ENCODE measurements around the gene KCNJ4.

The KCNJ4 gene

DNA sequence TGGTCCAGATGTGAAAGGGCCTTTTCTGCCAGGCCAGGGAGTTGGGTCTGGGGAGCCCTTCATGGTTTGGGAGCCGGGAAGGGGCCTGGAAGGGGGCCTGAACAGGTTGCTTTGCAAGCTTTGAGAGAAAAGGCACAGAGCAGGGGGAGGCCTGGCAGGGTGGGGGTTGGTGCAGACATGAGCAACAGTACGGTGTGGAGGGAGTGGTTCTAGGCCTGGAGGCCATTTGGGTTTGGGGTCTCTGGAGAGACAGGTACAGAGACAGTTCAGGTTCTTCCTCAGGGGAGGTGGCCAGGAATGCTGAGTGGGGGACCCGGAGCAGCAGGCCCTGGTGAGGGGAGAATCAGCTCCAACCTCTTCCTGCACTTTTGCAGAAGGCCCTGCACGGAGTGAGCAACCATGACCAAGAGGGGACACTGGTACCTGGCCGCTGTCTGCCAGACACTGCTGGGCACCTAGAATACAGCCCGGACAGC lies 14.3 kb upstream of the KCNJ4 start:
- no peak for DNase-seq

DNA sequence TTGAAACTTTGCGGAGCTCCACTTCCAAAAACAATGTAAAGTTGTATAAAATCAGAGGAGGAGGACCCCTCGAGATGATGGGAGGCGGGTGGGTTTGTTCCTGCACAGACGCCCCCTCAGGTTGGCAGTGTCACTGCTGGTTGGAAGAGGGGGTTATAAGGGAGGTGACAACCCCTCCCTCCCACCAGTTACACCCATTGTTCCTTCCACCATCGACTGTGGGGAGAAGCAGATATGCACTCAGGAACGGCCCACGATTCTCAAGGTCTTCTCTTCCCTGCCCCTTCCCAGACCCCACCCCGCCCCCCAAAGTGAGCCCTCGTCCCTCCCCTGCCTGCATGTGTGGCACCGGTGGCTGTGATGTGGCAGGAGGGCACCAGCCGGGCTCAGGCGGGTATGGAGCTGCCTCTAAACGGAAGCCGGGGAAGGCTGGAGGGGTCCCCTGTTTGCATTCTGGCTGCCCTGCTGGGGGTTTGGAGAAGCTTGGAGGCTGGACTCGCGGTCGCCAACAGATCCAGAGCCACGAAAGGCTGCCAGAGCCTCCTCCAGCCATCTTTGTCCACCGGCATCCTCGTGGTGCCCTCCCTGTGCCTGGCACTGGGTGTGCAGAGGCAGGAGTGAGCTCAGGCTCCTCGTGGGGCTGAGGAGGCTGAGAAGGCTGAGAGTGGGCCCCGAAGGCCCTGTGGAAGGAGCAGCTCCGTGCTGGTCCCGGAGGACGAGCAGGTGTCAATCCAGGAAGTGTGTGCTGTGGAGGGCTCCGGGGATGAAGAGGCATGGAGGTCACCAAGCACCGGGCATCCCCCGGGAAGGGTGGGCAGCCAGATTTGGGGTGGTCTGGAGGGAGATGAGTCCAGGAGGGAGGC lies 13.7 kb upstream of the KCNJ4 start:
- DNase-seq = no peak

DNA sequence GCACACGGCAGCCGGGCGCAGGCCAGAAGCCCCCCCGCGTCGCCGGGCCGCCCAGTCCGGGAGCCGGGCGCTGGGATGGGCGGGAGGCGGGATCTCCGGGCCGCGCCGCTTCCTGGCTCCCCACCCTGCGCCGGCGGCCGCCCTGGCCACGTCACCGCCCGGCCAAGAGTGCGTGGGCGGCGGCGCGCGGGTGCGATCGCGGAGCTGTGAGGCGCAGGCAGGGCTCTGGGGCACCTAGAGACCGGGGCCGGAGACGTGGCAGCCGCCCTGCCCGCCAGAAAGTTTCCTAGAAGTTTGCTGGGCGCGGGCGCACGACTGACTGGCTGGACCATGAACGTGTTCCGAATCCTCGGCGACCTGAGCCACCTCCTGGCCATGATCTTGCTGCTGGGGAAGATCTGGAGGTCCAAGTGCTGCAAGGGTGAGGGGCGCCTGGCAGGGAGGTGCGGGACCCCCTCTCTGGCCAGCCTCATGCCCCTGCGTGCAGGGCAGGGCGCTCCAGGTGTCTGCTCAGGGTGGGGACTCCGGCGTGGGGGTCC lies 13.0 kb upstream of the KCNJ4 start, which contains the start of gene KDELR3:
Gene KDELR3, plus strand, starts transcription at position 193 of the 539 bp plus-strand sequence. Its CDS starts 138 bp downstream, at position 331.
- no peak for DNase-seq

DNA sequence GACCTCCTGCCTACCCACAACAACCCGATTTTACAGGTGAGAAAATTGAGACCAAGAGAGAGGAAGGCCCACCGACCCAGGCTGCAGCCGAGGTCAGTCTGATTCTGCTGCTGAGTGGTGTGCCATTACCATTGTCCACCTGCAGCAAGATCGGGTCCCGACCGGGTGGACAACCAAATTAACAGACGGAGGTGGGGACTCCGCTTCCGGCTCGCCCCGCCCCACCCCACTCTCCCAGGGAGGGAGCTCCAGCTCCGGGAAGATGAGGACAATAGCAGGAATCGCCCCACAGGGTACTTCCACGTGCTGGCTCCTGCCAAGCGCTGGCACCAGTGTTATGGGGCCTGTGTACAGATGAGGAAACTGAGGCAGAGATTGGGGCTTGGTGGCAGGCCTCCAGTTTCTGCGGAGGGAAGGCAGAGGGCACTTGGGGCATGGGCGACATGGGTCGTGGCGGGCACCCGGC lies 12.5 kb upstream of the KCNJ4 start:
- DNase-seq = no peak

- no peak for DNase-seq
These were observed 10.9 kb upstream of the KCNJ4 start for GRCh38 chr22:38465673-38466490.

DNA sequence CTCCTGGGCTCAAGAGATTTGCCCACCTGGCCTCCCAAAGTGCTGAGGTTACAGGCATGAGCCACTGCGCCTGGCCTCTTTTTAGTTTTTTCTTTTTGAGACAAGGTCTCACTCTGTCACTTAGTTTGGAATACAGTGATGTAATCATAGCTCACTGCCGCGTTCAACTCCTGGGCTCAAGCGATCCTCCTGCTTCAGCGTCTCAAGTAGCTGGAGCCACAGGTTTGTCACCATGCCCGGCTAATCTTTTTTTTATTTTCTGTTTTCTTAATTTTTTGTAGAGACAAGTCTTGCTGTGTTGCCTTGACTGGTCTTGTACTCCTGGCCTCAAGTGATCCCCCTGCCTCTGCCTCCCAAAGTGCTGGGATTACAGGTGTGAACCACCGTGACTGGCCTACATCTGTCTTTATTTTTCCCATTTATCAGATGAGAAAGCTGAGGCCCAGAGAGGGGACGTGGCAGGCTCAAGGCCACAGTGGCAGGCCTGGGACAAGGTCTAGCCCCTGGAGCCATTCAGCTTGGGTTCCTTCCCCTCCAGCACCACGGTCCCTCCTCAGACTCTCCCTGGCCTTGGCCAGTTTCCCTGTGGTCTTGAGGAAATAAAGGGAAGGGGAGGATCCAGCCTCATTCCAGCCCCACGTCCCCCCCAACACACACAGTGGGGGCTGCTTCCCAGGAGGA lies 10.1 kb upstream of the KCNJ4 start:
- no peak for DNase-seq

DNA sequence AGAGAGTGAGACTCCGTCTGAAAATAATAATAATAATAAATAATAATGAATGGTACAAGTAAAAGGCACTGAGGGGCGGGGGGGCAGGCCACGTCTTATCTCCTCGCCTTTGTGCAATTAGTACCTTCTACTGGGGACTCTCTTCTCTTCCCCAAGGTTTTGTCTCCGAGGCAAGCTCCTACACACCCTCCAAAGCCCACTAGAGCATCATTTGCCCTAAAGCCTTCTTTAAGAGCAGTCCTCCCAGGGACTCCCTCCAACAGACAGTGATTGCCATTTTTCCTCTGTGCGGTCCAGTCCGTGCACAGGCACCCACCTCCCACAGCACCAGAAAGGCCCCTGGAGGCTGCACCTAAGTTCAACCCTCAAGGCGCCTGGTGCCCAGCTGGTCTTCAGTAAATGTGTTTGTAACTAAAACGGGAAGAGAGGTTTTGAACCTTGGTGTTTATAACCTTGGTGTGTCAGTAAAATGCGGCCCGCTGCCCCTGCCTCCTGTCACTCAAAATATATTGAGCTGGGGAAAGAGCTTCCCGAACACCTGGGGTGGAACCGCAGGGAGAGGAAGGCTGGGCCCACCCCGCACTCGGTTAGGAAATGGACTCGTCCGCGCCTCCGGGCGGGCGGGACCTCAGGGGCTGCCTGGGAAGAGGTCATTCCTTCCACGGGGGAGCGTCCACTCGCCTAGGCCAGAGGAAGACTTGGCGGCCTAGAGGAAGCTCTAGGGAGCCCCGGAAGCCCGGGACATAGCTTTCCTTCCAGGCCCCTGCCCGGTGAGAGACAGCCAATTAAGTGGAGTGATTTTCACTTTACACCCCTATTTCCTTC lies 8.2 kb upstream of the KCNJ4 start:
- DNase-seq = no peak

DNA sequence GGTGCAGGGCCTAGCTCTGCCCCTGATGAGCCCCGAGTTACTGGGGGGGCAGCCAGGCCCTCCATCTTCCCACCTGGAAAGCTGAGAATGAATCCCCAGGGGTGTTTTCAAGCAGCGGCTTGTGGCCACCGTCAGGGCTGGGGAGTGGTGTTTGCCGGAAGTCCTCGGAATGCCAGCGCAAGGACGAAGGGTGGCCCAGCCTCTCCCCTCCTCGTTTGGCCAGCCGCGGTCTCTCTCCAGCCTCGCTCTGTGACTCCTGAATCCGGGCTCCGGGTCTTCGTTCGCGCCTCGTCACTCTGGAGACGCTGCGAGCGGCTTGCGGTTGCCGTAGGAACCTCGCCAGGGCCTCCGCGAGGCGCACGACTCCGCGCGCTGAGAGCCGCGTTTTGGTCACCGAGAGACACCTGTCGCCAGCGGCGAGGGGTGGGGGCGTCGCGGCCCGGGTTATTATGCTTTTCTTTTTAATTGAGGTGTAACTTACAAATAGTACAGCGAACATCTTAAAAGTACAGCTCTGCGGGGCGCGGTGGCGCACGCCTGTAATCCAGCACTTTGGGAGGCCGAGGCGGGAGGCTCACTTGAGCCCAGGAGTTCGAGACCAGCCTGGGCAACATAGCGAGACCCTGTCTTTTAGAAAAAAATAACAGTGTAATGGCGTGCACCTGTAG lies 6.5 kb upstream of the KCNJ4 start:
- DNase-seq = peak; percentile 48

DNA sequence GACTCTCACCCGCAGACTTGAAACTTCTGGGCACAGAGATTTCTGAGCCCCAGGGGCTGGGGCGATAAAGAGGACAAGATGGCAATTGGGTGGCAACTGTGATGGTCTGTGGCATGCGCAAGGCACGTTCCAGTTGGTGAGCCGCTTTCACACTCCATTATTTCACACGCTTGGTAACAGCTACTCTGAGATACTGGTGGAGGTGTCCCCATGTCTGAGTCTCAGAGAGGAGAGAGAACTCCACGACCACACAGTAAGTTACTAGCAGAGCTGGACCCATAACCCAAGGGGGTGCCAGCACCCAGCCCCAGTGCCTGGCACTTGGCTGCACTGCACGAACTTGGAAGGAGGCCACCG lies 6.0 kb upstream of the KCNJ4 start:
- no peak for DNase-seq

DNA sequence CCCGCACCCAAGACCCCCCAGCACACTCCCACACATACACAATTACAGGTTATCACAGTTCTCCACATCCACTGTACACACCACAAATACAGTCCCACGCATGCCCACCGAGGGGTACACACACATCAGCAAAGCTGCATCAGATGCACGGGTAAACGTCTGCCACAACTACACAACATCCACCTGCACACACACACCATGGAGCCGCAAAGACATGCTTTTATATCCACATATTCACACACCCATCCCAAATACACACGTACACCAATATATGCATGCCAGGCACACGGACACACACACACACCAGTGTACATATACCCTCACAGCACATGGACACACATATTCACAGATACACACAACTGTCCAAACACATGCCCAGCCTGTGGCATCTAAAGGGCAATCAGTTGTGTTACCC lies 5.4 kb upstream of the KCNJ4 start:
- no peak for DNase-seq

DNA sequence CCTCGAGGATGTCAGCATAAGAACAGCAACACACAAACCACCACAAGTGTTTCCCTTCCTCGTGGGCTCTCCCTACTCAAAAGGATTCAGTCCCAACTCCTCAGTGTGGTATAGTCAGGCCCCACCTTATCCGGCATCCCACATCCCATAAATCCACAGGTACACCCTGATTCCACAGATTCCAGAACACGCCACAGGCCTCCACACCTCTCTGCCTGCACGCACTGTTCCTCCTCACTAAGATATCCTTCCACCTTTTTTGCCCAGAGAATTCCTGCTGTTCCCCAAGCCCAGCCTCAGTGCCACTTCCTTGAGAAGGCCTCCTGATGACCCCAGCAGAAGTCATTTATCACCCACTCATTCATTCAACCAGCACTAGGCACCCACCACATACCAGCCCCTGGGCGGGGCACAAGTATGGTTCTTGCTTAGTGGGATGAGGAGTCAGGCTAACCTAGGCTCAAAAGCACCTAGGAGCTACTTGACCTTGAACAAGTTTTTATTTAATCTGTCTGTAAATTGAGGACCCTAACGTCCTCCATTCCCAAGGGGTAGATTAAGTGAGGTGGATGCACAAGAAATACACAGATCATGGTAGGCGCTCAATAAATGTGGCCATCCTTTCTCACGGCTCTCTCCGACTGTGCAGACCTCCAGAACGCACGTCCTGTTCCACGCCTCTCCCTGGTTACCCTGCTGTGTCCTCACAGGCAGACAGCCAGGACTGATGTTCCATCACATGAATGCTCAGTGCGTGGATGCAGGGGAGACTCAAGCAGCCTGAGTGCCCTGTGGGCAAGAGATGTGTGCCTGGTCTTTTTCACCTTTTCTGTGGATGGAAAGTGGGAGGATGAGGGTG lies 2.1 kb upstream of the KCNJ4 start:
- no peak for DNase-seq

- DNase-seq = no peak
These were observed 1.4 kb upstream of the KCNJ4 start for GRCh38 chr22:38456272-38456835.

DNA sequence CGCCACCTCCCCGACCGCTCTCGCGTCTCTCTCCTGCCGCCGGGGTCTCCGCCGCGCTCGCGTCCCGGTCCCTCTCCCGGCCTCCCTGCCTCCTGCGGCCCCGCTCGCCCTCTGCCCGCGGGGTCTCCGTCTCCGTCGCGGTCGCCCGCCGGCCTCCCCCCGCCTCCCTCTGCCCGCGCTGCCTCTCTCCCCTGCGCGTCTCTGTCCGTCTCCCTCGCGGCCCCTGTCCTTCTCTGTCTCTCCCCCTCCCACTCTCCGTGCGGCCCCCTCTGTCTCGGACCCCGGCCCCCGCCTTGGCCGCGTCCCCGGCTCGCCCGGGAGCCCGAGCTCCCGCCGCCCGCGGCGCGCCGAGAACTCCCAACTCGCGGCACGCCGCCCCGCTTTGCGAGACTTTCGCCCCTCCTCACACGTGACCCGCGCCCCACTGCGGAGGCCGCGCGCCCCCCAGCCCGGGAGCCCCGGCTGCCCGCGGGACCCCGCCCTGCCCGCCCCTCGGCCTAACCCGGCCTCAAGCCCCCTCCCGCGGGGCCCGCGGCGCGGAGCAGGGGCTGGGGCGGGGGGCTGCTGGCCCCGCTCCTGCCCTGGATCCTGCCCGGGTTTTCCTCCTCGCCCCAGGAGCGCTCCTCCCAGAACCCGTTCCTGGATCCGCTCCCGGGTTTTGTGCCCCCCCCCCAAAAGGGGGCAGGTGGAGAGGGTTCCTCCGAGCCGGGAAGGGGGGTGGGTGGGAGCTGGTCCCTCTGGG lies 702 bp upstream of the KCNJ4 start:
- no peak for DNase-seq

- peak; percentile 16 for DNase-seq
These were observed 485 bp downstream of the KCNJ4 start for GRCh38 chr22:38454353-38455075.

DNA sequence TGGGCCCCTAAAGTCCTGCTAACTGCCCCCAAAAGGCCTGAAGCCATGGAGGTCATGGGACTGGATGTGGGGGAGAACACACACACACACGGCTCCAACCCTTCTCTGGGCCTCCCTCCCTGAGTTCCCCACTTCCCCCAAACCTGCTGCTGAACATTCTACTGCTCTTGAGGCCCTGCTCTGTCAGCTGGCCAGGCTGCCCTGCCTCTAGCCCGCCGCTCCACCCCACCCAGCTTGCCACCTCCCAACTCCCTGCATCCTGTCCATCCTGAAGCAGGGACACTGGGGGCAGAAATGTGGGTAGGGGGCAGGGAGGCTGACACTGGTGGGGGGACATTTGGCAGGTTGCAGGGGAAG lies 1.0 kb downstream of the KCNJ4 start:
- no peak for DNase-seq

DNA sequence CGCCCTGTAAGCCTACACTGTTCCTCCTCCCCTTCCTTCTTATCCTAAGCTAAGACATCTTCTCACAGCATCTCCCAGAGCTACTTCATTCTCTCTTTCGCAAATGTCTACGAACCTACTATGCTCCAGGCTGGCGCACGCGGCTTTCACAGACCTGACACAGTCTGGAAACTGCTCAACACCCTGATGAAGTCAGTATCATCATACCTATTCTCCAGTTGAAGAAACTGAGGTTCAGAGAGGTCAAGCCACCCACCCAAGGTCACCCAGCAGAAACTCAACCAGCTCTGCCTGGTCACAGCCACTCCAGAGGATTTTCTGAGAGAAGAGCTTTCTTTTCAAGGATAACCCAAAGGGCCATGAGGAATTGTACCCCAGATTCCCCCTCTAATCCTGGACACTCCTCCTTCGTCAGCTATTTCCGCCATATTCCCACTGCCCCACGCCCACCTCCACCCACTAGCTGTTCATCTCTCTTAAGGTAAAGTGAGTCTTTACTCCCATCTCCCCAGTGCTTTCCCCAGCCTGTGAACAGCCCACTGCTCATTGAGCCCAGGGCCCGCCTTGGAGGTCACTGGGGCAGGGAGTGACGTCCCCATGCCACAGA lies 1.8 kb downstream of the KCNJ4 start:
- DNase-seq = no peak

DNA sequence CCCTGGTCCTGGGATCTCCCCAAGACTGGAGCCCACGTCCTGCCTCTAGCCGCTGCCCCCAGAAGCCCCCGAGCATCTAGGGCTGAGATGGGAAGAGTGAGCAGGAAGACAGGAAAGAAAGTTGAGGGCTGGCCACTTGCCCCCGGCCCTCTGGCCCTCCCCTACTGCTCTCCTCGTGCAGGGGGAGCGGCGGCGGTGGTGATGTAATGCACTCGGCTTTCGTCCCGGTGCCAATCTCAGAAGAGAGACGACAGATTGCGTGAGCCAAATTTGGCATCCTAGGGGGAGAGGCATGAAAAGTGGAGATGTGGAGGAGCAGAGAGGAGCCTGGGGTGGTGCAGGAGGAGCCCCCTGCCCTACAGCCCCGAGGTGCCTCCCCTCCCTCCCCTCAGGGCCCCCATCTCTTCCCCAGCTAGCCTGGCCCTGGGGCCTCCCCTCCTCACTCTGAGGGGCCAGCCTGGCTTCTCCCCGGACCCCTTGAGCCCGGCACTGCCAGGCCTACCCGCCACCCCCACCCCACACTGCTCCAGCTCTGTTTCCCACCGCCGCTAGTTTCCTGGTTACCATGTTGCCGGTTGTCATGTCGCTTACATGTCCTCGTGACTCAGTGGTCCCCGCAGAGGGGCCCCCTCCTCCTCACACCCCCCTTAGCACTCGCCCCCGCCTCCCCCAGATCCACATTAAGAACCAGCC lies 2.5 kb downstream of the KCNJ4 start:
- DNase-seq = no peak

- DNase-seq = no peak
These were observed 3.1 kb downstream of the KCNJ4 start for GRCh38 chr22:38451864-38452263.

Measured in DMS79 (cell line).